ENCODE data around the gene DUSP14.
A peak's percentile ranks its signal among the peaks of the same experiment; 100 is the strongest.
"Not testable (repeated sequence)": the region's sequence is repeated elsewhere in the genome, so short reads cannot be mapped to it uniquely, and the experiment has no call there.

Gene DUSP14

GRCh38 chr17:37489197-37490001 is at the start of gene DUSP14:
Gene DUSP14 (plus strand): TSS chr17:37489891. CDS start chr17:37512273, 22,382 bp downstream.
- DNase-seq: peak; percentile 92

- DNase-seq: no peak
Measured at GRCh38 chr17:37440424-37440823, 49.3 kb upstream of the DUSP14 start.

- not testable (repeated sequence) for DNase-seq
Measured at GRCh38 chr17:37441369-37442014, 48.2 kb upstream of the DUSP14 start.

DNA sequence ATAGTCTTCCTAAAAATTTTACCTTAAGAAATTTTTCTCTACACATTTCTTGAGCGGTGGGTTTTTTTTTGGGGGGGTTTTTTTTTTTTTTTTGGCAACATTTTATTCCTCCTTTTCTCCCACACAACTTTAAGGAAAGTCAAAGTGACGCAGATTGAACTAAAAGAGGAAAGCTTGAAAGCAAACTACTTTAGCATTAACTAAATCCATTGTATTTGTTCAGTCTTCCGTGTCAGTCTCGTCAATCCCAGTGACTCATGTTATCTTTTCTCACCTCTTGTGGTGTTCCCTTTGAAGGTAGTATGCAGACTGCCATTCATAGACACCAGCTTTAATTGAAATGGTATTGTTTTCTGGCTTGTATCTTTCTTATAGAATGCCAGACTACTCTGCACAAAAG is 43.7 kb upstream of the DUSP14 start:
- DNase-seq: no peak

- DNase-seq: no peak
Measured at GRCh38 chr17:37447641-37448040, 42.0 kb upstream of the DUSP14 start.

GRCh38 chr17:37450112-37450511 is 39.6 kb upstream of the DUSP14 start:
- no peak for DNase-seq

- not testable (repeated sequence) for DNase-seq
Measured at GRCh38 chr17:37457801-37458200, 31.9 kb upstream of the DUSP14 start.

- no peak for DNase-seq
Measured at GRCh38 chr17:37458805-37459204, 30.9 kb upstream of the DUSP14 start.

DNA sequence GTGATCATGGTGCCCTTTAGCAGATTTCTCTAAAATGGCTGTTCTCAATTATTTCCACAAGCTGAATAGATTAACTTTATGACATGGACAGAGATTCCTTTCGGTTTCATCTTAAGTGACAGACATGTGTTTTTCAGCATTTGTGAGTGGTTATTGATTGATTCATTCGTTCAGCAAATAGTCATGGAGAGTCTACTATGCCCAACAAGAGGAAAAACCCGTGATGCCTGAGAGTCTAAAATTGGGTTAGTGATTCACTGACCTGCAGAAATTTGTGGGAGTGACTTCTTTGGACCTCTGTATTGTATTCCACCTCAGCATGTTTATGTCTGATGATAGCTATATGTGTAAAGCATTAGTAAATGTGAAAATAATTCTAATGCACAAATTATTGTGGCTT is 28.0 kb upstream of the DUSP14 start:
- no peak for DNase-seq

DNA sequence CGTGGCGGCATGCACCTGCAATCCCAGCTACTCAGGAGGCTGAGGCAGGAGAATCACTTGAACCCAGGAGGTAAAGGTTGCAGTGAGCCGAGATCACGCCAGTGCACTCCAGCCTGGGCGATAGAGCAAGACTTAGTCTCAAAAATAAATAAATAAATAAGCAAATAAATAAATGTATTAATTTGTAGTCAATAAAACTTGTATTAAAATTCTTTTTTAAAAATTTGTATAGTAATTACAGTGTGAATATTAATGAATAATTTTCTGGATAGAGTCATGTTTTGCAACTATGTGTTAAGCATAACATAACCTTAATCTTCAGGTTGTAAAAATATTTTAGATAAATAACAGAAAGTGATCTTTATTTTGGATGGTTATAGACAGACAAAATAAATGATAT is 27.2 kb upstream of the DUSP14 start:
- DNase-seq: no peak

DNA sequence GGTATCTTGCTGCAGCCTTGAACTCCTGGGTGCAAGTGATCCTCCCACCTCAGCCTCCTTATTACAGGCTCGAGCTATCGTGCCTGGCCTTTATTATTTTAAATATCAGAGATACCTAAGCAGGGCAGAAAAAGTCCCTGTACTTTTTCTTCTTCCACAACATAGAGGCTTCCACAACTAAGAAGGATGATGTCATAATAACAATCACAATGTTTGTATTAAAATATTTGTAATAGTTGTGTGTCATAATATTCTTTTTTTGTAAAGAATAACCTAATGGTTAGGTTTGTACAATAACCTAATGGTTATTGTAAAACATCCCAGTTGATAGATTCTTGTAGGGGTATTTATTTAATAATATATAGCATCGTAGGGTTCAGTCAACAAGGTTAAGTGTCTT is 26.7 kb upstream of the DUSP14 start:
- DNase-seq: no peak

DNA sequence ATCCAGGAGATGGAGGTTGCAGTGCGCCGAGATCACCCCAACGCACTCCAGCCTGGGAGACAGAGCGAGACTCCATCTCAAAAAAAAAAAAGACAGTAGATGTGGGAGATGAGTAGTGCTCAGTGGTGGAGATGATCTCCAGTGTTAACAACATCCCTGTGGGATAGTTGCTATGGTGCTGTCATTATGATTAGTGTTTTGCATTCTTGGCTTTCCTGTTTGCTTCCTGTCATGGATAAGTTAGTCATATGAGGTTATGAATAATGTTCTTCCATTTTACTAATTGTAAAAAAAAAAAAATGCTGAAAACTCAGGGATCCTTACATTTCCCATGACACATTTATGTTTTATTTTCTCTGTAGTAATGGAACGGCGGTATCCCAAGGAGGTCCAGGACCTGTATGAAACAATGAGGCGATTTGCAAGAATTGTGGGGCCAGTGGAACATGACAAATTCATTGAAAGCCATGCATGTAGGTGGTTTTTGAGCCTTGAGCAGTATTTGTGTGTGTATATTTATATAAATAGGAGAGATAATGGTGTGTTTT is 24.5 kb upstream of the DUSP14 start:
- DNase-seq: no peak

DNA sequence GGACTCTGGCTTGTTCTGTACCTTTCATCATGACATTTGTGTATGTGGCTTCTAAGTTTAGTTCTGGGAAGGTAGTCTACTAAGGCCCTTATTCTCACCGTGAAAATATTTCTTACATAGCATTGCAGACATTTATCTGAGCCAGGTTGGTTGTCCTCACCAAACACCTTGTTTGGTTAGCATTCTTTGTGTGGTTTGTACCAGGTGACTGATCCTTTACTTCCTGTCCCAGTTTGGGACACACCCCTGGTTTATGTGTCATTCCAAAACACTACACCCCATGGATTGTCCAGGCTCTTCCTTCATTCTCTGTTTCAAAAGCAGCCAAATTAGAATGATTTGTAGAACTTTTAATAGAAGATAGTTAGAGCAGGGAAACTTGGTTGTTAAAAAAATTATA is 23.2 kb upstream of the DUSP14 start:
- no peak for DNase-seq

DNA sequence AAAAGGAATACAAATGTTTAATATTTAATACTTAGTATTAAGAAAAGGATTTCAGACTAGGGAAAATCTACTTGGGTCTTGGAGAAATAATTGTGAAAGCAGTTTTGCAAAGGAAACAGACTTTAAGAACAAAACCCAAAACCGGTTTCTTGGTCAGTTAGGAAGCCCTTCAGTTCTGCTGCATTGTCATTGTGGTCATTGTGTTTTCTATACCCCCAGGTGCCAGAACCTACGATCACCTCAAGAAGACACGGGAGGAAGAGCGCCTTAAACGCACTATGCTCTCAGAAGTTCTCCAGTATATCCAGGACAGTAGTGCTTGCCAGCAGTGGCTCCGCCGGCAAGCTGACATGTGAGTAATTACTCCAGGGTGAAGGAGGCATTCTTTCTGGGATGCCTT is 19.5 kb upstream of the DUSP14 start:
- no peak for DNase-seq

- no peak for DNase-seq
Measured at GRCh38 chr17:37475731-37476420, 13.8 kb upstream of the DUSP14 start.

GRCh38 chr17:37476431-37477120 is 13.1 kb upstream of the DUSP14 start:
- no peak for DNase-seq

GRCh38 chr17:37478187-37478586 is 11.5 kb upstream of the DUSP14 start:
- no peak for DNase-seq

GRCh38 chr17:37479025-37479424 is 10.7 kb upstream of the DUSP14 start:
- DNase-seq: no peak

GRCh38 chr17:37480427-37480826 is 9.3 kb upstream of the DUSP14 start:
- DNase-seq: no peak

DNA sequence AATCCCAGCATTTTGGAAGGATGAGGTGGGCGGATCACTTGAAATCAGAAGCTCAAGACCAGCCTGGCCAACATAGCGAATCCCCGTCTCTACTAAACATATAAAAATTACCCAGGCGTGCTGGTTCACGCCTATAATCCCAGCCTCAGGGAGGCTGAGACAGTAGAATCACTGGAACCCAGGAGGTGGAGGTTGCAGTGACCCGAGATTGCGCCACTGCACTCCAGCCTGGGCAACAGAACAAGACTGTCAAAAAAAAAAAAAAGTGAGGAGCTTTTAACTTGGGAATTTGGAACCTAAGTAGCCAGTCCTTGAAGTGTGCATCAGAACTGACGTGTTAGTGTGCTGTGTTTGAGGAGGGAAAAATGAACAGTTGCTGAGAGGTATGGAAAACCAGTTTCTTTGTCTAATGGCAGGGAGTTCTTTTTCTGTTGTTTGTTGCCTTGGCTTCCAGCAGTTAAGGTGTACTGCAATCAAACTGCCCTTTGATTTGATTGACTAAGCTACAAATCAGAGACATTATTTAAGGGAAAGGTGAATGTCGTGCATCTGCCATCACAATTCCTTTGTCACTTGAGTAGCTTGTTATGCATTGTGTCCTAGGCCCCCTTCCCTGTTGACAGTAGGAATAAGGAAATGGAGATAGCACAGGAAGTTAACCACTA is 8.6 kb upstream of the DUSP14 start:
- DNase-seq: no peak

DNA sequence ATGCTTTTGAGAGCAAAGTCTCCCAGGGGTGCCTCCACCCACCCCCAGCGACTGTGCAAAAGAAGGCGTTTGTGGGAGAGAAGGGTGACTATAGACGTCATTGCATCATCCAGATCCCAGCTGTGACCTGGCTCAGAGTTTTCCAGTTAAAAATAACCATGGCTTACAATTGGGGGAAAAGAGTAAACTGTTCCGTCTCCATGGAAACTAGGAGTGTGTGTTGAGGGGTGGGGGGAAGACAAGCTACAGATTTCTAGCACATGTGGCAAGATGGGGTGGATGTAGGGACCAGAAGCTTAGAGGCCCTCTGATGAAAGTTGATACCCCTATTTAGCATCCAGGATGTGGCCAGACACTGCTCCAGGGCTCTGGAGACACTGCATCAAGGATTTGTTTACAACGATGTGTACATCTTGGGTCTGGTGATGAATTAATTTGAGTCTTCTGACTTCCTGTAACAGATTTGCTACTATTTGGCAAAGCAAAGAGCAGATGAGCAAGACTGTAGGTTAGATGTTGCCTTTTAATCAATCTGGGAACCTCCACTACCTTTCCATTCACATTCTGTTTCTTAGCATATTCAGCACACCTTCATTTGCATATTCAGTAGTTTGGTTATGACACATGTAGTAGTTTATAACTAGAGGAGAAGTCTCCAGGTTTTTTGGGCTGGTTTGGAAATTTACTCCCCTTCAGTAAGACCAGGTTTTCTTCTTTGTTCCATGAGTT is 6.2 kb upstream of the DUSP14 start:
- no peak for DNase-seq

Measured in activated effector memory CD4-positive, alpha-beta T cell treated with anti-CD3 and anti-CD28 coated beads, Interleukin-2, amount 50 U/mL, for 16 hours (primary cell).